Suprapubic skin (tissue), 4 donors: ENCODE data around the gene NCMAP. TPM values are rescaled to one million over a fixed set of nuclear protein-coding genes. Genes with fewer than 3 reads are reported as not detected.

Experiments
- DNase-seq, 2 donors: peaks; one replicate each; pipeline ENCODE4 v3.0.0-alpha.2; 2019; ENCODE audit warnings: low spot score in 2 of 2
- H3K27ac ChIP-seq: fragments of 200-600 bp; sonication (generic); one replicate; pipeline ENCODE4 v1.5.1; 2019
- H3K27me3 ChIP-seq: fragments of 200-600 bp; sonication (generic); one replicate; pipeline ENCODE4 v1.5.1; 2019
- H3K36me3 ChIP-seq: fragments of 200-600 bp; sonication (generic); one replicate; pipeline ENCODE4 v1.5.1; 2019
- H3K4me1 ChIP-seq: fragments of 200-600 bp; sonication (generic); one replicate; pipeline ENCODE4 v1.5.1; 2019
- H3K4me3 ChIP-seq: fragments of 200-600 bp; sonication (generic); one replicate; pipeline ENCODE4 v1.5.1; 2019; ENCODE audit warnings: mild to moderate bottlenecking
- H3K9me3 ChIP-seq: fragments of 200-600 bp; sonication (generic); one replicate; pipeline ENCODE4 v1.5.1; 2019
- EP300 ChIP-seq: sonication (generic); formaldehyde crosslinking; IDR thresholded peaks from one replicate; pipeline ENCODE4 v1.6.1; 2017; ENCODE audit warnings: antibody characterized with exemption
- POLR2A ChIP-seq, 2 donors: fragments of 450-650 bp; IDR thresholded peaks; one replicate each; pipeline ENCODE4 v1.6.1; 2017; ENCODE audit warnings: antibody characterized with exemption in 2 of 2, mild to moderate bottlenecking in 2 of 2, moderate library complexity in 2 of 2
- POLR2AphosphoS5 ChIP-seq, 3 donors: sonication (generic); formaldehyde crosslinking; IDR thresholded peaks; one replicate each; pipeline ENCODE4 v1.6.1; 2017; ENCODE audit warnings: antibody characterized with exemption in 3 of 3
- WGBS: methylation state at CpG from one replicate; pipeline ENCODE4 v1.1.5; 2018; 5-methylcytosine and 5-hydroxymethylcytosine counted together
- total RNA-seq, 4 donors: library from RNA; depleted of rRNA; stranded (reverse); fragments of >200 nt; gene quantifications; one replicate each; pipeline ENCODE4 v1.1.0, GENCODE V29; 2016
- TF ChIP-seq, protein P1 (sequence below), 2 donors: fragments of 200-600 bp in 1 of 2; fragments of 450-650 bp in 1 of 2; sonication (generic) in 1 of 2; IDR thresholded peaks; one replicate each; pipeline ENCODE4 v1.5.1; 2016 to 2019; ENCODE audit warnings: antibody characterized with exemption in 2 of 2, mild to moderate bottlenecking in 1 of 2, moderate library complexity in 1 of 2

Gene NCMAP
- total RNA-seq, 4 donors from 2014 or later: 0.24 to 1.1 (median 0.34) TPM; not detected in 1

DNA sequence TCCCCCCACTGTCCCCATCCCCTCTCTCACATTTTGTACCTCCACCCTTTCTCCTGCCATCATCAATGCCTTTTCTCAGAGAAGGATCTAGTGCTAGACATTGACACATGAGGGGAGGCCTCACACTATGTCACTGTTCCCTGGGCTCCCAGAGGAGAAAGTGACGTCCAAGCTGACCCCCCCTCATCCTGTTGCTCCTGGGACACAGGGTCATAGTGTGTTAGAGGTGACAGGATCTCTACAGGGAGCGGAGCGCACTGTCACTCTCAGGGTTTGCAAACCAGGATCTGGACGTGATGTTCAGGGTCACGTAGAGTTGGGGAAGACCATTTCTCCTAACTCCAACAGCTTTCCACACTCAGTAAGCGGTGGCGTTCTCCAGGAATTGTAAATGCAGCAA, 2.6 kb downstream of the NCMAP start:
- H3K4me3 ChIP-seq: no peak overlapping the region
- 88% methylated on average over 7 of the region's 7 CpGs for WGBS
- DNase-seq: no peak
- H3K27me3 ChIP-seq: peaks cover 33% of the 10 kb centered on the region
- H3K9me3 ChIP-seq: no peaks in the 10 kb centered on the region
- no peaks in the 10 kb centered on the region for H3K36me3 ChIP-seq
- H3K4me1 ChIP-seq: peaks cover 12% of the 10 kb centered on the region
- H3K27ac ChIP-seq: no peak overlapping the region
- TF ChIP-seq POLR2AphosphoS5 (IDR thresholded peaks at IDR 0.05) (no peak), EP300 (no peak), POLR2A (IDR thresholded peaks at IDR 0.05) (no peak)
- TF ChIP-seq, protein P1, sequence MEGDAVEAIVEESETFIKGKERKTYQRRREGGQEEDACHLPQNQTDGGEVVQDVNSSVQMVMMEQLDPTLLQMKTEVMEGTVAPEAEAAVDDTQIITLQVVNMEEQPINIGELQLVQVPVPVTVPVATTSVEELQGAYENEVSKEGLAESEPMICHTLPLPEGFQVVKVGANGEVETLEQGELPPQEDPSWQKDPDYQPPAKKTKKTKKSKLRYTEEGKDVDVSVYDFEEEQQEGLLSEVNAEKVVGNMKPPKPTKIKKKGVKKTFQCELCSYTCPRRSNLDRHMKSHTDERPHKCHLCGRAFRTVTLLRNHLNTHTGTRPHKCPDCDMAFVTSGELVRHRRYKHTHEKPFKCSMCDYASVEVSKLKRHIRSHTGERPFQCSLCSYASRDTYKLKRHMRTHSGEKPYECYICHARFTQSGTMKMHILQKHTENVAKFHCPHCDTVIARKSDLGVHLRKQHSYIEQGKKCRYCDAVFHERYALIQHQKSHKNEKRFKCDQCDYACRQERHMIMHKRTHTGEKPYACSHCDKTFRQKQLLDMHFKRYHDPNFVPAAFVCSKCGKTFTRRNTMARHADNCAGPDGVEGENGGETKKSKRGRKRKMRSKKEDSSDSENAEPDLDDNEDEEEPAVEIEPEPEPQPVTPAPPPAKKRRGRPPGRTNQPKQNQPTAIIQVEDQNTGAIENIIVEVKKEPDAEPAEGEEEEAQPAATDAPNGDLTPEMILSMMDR (IDR thresholded peaks at IDR 0.05): no peak

DNA sequence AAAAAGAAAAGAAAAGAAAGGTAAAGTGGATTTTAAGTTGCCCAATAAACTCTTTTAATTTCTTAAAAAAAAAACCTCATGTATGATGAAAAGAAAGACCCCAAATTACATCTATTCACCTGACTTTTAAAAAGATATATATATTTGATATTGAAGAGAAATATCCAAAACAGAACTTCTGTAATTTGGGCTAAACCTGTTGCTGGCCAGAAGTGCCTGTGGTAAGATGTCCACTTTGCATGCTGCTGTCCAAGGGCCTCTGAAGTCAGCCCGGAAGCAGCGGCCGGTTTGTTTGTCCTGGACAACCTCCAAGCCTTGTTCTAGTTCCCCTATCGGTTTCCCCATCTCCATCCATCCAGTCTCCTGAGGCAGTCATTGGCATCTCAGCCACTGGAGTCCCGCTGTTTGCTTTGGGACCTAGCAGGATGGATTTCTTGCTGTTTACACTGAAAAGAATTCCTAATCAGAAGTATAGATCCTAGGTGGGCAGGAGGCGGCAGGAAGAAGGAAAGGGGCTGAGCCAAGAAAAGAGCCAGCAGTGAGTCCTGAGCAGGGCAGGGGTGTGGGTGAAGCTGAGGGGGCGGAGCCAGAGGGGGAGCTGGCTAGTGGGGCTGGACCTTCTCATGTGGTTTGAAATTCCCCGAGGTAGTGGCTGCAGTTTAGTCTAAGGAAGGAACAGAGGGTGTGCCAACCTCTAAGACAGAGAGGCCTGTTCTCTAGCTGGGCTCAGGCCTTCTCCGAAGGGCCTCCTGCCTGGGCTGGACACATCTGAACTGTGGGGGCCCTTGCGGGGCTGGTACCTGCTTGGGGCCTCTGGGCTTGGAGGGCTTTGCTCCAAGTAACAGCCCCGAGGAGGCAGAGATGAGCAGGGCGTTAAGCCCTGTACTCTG, 3.3 kb downstream of the NCMAP start:
- no peak overlapping the region for H3K27ac ChIP-seq
- no peak overlapping the region for H3K4me3 ChIP-seq
- peaks cover 12% of the 10 kb centered on the region for H3K4me1 ChIP-seq
- DNase-seq: no peak
- no peaks in the 10 kb centered on the region for H3K36me3 ChIP-seq
- no peak for TF ChIP-seq POLR2AphosphoS5 (IDR thresholded peaks at IDR 0.05)
- TF ChIP-seq, protein P1 (IDR thresholded peaks at IDR 0.05): no peak
- TF ChIP-seq POLR2A (IDR thresholded peaks at IDR 0.05): no peak
- no peak for TF ChIP-seq EP300
- peaks cover 33% of the 10 kb centered on the region for H3K27me3 ChIP-seq
- no peaks in the 10 kb centered on the region for H3K9me3 ChIP-seq
- 58% methylated on average over 11 of the region's 12 CpGs for WGBS

DNA sequence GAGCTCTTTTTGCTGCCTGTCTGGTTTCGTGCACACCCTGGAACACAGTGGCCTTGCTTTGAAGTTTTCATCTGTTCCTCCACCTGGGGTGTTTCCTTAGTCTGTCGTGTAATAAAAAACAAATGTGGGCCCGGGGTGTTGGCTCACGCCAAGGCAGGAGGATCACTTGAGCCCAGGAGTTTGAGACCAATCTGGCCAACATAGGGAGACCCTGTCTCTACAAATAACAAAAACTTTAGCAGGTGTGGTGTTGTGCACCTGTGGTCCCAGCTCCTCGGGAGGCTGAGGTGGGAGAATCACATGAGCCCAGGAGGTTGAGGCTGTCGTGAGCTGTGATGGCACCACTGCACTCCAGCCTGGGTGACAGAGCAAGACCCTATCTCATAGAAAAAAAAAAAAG, 4.5 kb downstream of the NCMAP start:
- no peak for DNase-seq
- peaks cover 30% of the 10 kb centered on the region for H3K27me3 ChIP-seq
- peaks cover 12% of the 10 kb centered on the region for H3K4me1 ChIP-seq
- 67% methylated on average over 6 of the region's 6 CpGs for WGBS
- TF ChIP-seq, protein P1 (IDR thresholded peaks at IDR 0.05): no peak
- TF ChIP-seq POLR2A (IDR thresholded peaks at IDR 0.05) (no peak), EP300 (no peak), POLR2AphosphoS5 (IDR thresholded peaks at IDR 0.05) (no peak)
- no peak overlapping the region for H3K27ac ChIP-seq
- no peak overlapping the region for H3K4me3 ChIP-seq
- H3K36me3 ChIP-seq: no peaks in the 10 kb centered on the region
- no peaks in the 10 kb centered on the region for H3K9me3 ChIP-seq

GRCh38 chr1:24562625-24563024, 6.7 kb downstream of the NCMAP start:
- peaks cover 11% of the 10 kb centered on the region for H3K27me3 ChIP-seq
- H3K4me3 ChIP-seq: no peak overlapping the region
- H3K36me3 ChIP-seq: no peaks in the 10 kb centered on the region
- H3K4me1 ChIP-seq: peaks cover 4% of the 10 kb centered on the region
- DNase-seq: no peak
- no peaks in the 10 kb centered on the region for H3K9me3 ChIP-seq
- TF ChIP-seq POLR2A (IDR thresholded peaks at IDR 0.05): no peak
- TF ChIP-seq EP300: no peak
- TF ChIP-seq, protein P1 (IDR thresholded peaks at IDR 0.05): no peak
- TF ChIP-seq POLR2AphosphoS5 (IDR thresholded peaks at IDR 0.05): no peak
- no peak overlapping the region for H3K27ac ChIP-seq

DNA sequence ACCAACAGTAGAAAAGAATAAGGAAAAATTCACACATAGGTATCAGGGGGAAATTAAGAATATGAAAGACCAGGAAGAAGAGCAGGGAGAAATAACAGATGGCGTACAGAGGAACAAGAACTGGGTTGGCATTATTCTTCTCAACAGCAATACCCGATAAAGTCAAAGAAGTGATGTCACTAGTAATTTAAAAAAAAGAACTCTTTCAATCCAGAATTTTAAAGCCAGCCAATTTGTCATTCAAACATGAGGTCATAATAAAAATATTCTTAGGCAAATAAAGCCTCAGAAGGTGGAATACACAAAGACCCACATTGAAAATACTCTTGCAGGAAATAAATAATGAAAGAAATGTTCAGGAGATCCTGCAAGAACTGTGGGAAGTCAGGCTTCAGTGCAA, 8.8 kb downstream of the NCMAP start:
- no peaks in the 10 kb centered on the region for H3K36me3 ChIP-seq
- no peaks in the 10 kb centered on the region for H3K9me3 ChIP-seq
- 59% methylated on average over 2 of the region's 2 CpGs for WGBS
- no peak for DNase-seq
- no peaks in the 10 kb centered on the region for H3K27me3 ChIP-seq
- TF ChIP-seq, protein P1 (IDR thresholded peaks at IDR 0.05): no peak
- TF ChIP-seq POLR2A (IDR thresholded peaks at IDR 0.05) (no peak), POLR2AphosphoS5 (IDR thresholded peaks at IDR 0.05) (no peak), EP300 (no peak)
- H3K27ac ChIP-seq: no peak overlapping the region
- H3K4me3 ChIP-seq: no peak overlapping the region
- H3K4me1 ChIP-seq: peaks cover 7% of the 10 kb centered on the region
